ENCODE data around the gene TUBA4B.

DNA sequence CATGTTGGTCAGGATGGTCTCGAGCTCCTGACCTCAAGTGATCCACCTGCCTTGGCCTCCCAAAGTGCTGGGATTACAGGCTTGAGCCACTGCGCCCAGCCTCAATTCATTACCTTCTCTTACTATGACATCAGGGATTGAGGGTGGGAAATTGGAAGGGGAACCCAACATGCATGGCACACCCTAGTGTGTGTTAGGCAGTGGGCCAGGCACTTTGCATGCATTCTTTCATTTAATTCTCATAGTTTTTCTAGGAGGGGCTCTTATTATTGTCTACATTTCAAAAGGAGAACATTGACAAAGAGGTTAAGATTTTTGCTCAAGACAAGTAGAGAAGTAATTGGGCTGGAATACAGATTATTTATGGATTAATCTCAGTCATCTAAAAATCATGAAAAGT, 15.3 kb downstream of the TUBA4B start:
- TF ChIP-seq POLR2A (IDR thresholded peaks at IDR 0.05), result no peak
- TF ChIP-seq, protein P1, sequence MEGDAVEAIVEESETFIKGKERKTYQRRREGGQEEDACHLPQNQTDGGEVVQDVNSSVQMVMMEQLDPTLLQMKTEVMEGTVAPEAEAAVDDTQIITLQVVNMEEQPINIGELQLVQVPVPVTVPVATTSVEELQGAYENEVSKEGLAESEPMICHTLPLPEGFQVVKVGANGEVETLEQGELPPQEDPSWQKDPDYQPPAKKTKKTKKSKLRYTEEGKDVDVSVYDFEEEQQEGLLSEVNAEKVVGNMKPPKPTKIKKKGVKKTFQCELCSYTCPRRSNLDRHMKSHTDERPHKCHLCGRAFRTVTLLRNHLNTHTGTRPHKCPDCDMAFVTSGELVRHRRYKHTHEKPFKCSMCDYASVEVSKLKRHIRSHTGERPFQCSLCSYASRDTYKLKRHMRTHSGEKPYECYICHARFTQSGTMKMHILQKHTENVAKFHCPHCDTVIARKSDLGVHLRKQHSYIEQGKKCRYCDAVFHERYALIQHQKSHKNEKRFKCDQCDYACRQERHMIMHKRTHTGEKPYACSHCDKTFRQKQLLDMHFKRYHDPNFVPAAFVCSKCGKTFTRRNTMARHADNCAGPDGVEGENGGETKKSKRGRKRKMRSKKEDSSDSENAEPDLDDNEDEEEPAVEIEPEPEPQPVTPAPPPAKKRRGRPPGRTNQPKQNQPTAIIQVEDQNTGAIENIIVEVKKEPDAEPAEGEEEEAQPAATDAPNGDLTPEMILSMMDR (IDR thresholded peaks at IDR 0.05), result no peak

Data from prostate gland (tissue), 2 donors.